PFSK-1 (cell line): ENCODE data around the gene PCSK5.

Experiments
- FOXP2 ChIP-seq: optimal IDR thresholded peaks from 2 replicates; pipeline ENCODE3; 2011; ENCODE audit warnings: borderline replicate concordance, control low read depth, inconsistent platforms; ENCODE audit not compliant: insufficient read depth; ENCODE audit errors: extremely low read length, extremely low read depth
- POLR2AphosphoS5 ChIP-seq: IDR thresholded peaks from 2 replicates; pipeline ENCODE4 v1.6.1; 2012; ENCODE audit warnings: low read depth, mild to moderate bottlenecking, control low read depth, low read length, moderate library complexity
- SIN3A ChIP-seq: IDR thresholded peaks from 2 replicates; pipeline ENCODE4 v1.6.1; 2012; ENCODE audit warnings: mild to moderate bottlenecking, low read length, moderate library complexity, borderline replicate concordance; ENCODE audit not compliant: insufficient read depth
- TAF1 ChIP-seq: IDR thresholded peaks from 2 replicates; pipeline ENCODE4 v1.6.1; 2012; ENCODE audit warnings: low read length, control low read depth, borderline replicate concordance; ENCODE audit not compliant: insufficient read depth
- TF ChIP-seq, protein P1 (sequence below), 2 experiments: IDR thresholded peaks; 2 replicates each; pipeline versions ENCODE4 v1.6.1 to v1.8.0; 2011 to 2012; ENCODE audit warnings: low read depth in 2 of 2, low read length in 2 of 2, control low read depth in 1 of 2, inconsistent platforms in 1 of 2, mild to moderate bottlenecking in 1 of 2, moderate library complexity in 1 of 2; ENCODE audit not compliant: insufficient read depth in 1 of 2

Gene PCSK5

DNA sequence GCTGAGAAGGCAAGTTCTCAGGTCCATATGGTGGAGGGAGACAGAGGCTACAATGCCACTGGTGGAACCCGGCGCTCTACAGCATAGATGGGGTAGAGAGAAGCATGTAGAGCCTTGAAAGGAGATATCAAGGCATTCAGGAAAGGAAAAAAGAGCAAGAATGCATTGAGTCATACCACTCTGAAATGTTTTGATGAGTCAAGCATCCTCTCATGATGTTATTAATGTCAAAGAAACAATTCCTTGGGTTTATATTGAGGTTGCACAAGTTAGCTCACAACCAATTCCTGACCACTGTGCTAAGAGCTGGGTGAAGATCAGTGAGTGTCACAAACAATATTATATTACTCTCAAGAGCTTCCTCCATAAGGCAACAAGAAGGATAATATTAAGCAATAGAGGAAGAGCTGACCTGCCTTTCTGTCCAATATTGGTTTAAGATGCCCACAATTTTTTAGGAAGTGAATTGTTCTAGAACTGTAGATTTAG, 325.7 kb downstream of the PCSK5 start:
- TF ChIP-seq SIN3A, result no peak
- no peak for TF ChIP-seq POLR2AphosphoS5
- TF ChIP-seq, protein P1, sequence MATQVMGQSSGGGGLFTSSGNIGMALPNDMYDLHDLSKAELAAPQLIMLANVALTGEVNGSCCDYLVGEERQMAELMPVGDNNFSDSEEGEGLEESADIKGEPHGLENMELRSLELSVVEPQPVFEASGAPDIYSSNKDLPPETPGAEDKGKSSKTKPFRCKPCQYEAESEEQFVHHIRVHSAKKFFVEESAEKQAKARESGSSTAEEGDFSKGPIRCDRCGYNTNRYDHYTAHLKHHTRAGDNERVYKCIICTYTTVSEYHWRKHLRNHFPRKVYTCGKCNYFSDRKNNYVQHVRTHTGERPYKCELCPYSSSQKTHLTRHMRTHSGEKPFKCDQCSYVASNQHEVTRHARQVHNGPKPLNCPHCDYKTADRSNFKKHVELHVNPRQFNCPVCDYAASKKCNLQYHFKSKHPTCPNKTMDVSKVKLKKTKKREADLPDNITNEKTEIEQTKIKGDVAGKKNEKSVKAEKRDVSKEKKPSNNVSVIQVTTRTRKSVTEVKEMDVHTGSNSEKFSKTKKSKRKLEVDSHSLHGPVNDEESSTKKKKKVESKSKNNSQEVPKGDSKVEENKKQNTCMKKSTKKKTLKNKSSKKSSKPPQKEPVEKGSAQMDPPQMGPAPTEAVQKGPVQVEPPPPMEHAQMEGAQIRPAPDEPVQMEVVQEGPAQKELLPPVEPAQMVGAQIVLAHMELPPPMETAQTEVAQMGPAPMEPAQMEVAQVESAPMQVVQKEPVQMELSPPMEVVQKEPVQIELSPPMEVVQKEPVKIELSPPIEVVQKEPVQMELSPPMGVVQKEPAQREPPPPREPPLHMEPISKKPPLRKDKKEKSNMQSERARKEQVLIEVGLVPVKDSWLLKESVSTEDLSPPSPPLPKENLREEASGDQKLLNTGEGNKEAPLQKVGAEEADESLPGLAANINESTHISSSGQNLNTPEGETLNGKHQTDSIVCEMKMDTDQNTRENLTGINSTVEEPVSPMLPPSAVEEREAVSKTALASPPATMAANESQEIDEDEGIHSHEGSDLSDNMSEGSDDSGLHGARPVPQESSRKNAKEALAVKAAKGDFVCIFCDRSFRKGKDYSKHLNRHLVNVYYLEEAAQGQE (IDR thresholded peaks at IDR 0.05; ENCODE audit: insufficient read depth in 1 of 2, low read depth in 2 of 2, low read length in 2 of 2), result no peak
- no peak for TF ChIP-seq FOXP2
- no peak for TF ChIP-seq TAF1

DNA sequence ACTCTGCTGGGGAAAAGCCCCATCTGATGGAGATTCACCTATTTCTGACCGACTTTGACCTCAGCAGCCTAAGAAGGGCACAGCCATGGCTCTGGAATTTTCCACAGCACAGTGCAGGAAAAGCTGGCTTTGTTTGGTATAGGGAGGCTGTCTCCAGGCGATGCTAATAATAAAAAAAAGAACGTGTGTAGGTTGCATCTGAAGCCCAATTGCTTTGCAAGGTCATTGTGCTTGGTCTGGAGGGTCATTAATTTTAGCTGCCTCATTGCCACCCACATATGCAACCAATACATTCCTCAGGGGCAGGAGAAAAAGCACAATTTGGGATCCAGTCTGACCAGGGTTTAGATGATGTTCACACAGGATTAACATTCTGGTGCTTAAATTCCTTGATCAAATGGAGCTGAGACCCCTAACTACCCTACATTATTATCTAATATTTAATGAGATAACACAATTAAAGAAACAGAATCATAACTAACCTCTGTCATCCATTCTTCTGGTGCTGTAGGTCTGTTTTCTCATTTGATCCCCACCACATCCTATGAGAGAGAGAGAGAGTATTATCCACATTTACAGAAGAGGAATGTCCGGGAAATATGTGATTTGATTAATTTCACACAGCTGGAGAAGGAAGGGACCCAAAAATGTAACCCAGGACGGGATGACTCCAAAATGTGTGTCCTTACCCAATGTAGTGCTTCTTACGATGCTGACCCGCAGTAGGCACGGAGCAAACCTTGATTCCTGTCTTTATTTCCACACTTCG, 327.8 kb downstream of the PCSK5 start:
- TF ChIP-seq FOXP2 (no peak), POLR2AphosphoS5 (no peak), SIN3A (no peak), TAF1 (no peak)
- TF ChIP-seq, protein P1 (IDR thresholded peaks at IDR 0.05; ENCODE audit: insufficient read depth in 1 of 2, low read depth in 2 of 2, low read length in 2 of 2), result no peak

DNA sequence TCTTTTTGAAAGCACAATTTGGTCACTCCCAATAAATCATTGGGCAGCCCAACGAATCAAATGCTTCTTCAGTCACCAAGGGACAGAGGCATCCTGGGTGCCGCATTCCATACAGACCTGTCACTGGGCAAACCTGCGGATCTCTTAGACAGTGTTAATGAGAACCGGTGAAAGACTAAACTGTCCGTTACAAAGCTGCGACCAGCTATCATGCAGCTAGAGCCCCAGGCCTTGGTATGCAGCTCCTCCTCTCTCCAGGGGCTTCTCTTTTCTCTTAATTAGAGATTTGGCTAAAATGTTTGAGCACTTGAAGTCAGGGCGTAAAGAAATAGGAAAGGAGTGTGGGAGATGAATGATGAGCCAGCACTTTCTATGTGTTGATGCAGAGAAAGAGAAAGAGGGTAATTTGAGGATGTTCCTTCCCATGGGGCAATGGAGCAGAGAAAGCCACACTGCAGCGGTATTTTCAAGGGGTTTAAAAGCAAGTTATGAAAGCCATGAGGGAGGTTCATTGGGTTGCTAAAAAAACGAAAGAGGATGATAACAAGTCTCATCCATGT, 328.5 kb downstream of the PCSK5 start:
- TF ChIP-seq TAF1 (no peak), FOXP2 (no peak), POLR2AphosphoS5 (no peak), SIN3A (no peak)
- TF ChIP-seq, protein P1 (IDR thresholded peaks at IDR 0.05; ENCODE audit: insufficient read depth in 1 of 2, low read depth in 2 of 2, low read length in 2 of 2), result no peak

DNA sequence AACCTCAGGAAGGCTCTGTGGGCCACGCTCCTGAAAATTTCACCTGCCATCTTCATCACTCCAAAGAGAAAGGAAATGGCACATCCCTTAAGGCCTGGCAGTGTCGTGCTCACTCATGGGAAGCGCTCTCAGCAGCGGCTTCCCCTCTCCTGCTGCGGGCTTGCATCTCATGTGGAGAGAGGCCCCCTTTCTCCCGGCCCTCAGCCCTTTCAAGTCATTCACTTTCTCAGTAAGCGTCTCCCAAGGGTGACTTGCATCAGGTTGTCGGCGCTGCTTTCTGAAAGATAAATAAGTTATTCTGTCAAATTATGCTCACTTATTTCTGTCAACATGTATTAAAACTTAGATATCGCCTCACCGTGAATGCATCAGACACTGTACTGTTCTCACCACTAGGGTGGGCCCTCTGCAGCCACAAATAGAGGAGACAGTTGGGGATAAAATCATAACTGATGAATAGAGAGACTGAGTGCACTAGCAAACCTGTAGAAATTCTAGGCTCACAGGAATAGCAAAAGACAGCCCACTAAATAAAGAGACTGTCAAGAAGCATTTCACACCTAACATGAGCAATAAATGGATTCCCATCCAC, 329.2 kb downstream of the PCSK5 start:
- TF ChIP-seq FOXP2 (no peak), POLR2AphosphoS5 (no peak), TAF1 (no peak), SIN3A (no peak)
- TF ChIP-seq, protein P1 (IDR thresholded peaks at IDR 0.05; ENCODE audit: insufficient read depth in 1 of 2, low read depth in 2 of 2, low read length in 2 of 2), result no peak
